Activated gamma-delta T cell (primary cell): ENCODE data around the gene LRRC34.

ENCODE experiments used
- DNase-seq: peaks from one replicate; lab custom pipeline; 2025; lab: John Stamatoyannopoulos, UW

The LRRC34 gene

GRCh38 chr3:169769287-169770181 lies 43.2 kb downstream of the LRRC34 start, which contains the start of gene ACTRT3:
ACTRT3 (minus strand) TSS chr3:169769561; CDS start chr3:169769520, 41 bp downstream.
- peak; percentile 39 for DNase-seq

- DNase-seq, result peak; percentile 81
Observed at GRCh38 chr3:169764882-169765612, 47.7 kb downstream of the LRRC34 start, which contains the start of gene TERC. TERC (minus strand) TSS chr3:169765060.

- peak; percentile 54 for DNase-seq
Observed at GRCh38 chr3:169764312-169764881, 48.3 kb downstream of the LRRC34 start.

- no peak for DNase-seq
Observed at GRCh38 chr3:169760479-169760878, 52.2 kb downstream of the LRRC34 start.

GRCh38 chr3:169759256-169759655 lies 53.4 kb downstream of the LRRC34 start:
- DNase-seq, result no peak

GRCh38 chr3:169758359-169758994 lies 54.2 kb downstream of the LRRC34 start:
- no peak for DNase-seq

- no peak for DNase-seq
Observed at GRCh38 chr3:169755488-169755887, 57.2 kb downstream of the LRRC34 start.

GRCh38 chr3:169754711-169755110 lies 58.0 kb downstream of the LRRC34 start:
- no peak for DNase-seq

GRCh38 chr3:169751875-169752274 lies 60.8 kb downstream of the LRRC34 start:
- DNase-seq, result no peak

- no peak for DNase-seq
Observed at GRCh38 chr3:169750665-169751064, 62.0 kb downstream of the LRRC34 start.

- DNase-seq, result no peak
Observed at GRCh38 chr3:169748670-169749069, 64.0 kb downstream of the LRRC34 start.

- no peak for DNase-seq
Observed at GRCh38 chr3:169746924-169747323, 65.8 kb downstream of the LRRC34 start.

- DNase-seq, result no peak
Observed at GRCh38 chr3:169744366-169745054, 68.2 kb downstream of the LRRC34 start.
